NCI-H748 (cell line): ENCODE results near the gene PHACTR1.

Experiments used
- DNase-seq: peaks from one replicate; lab custom pipeline; 2025; ENCODE audit not compliant: unreplicated experiment; lab: John Stamatoyannopoulos, UW

Gene PHACTR1

GRCh38 chr6:13180538-13180937 lies 464.0 kb downstream of the PHACTR1 start:
- no peak for DNase-seq

- no peak for DNase-seq
These were observed 464.8 kb downstream of the PHACTR1 start for GRCh38 chr6:13181393-13181792.

- no peak for DNase-seq
These were observed 467.0 kb downstream of the PHACTR1 start for GRCh38 chr6:13183415-13184088.

- no peak for DNase-seq
These were observed 467.5 kb downstream of the PHACTR1 start for GRCh38 chr6:13184089-13184468.

- peak; percentile 29 for DNase-seq
These were observed 468.0 kb downstream of the PHACTR1 start for GRCh38 chr6:13184547-13184946.

- DNase-seq, result peak; percentile 24
These were observed 470.3 kb downstream of the PHACTR1 start for GRCh38 chr6:13186861-13187260.

GRCh38 chr6:13187692-13188091 lies 471.1 kb downstream of the PHACTR1 start:
- no peak for DNase-seq

- no peak for DNase-seq
These were observed 471.7 kb downstream of the PHACTR1 start for GRCh38 chr6:13188306-13188705.

- DNase-seq, result no peak
These were observed 473.1 kb downstream of the PHACTR1 start for GRCh38 chr6:13189710-13190109.

- DNase-seq, result no peak
These were observed 473.8 kb downstream of the PHACTR1 start for GRCh38 chr6:13190376-13190775.

- DNase-seq, result no peak
These were observed 474.9 kb downstream of the PHACTR1 start for GRCh38 chr6:13191461-13191860.

- DNase-seq, result no peak
These were observed 478.3 kb downstream of the PHACTR1 start for GRCh38 chr6:13194852-13195251.

- DNase-seq, result no peak
These were observed 479.2 kb downstream of the PHACTR1 start for GRCh38 chr6:13195803-13196202.

GRCh38 chr6:13198168-13198567 lies 481.6 kb downstream of the PHACTR1 start:
- no peak for DNase-seq

GRCh38 chr6:13201336-13201735 lies 484.8 kb downstream of the PHACTR1 start:
- DNase-seq, result no peak

- DNase-seq, result no peak
These were observed 486.6 kb downstream of the PHACTR1 start for GRCh38 chr6:13203145-13203544.

- DNase-seq, result no peak
These were observed 488.5 kb downstream of the PHACTR1 start for GRCh38 chr6:13205106-13205505.

GRCh38 chr6:13212096-13212495 lies 495.5 kb downstream of the PHACTR1 start:
- no peak for DNase-seq

GRCh38 chr6:13212538-13212937 lies 496.0 kb downstream of the PHACTR1 start:
- DNase-seq, result no peak

GRCh38 chr6:13215390-13215789 lies 498.8 kb downstream of the PHACTR1 start:
- DNase-seq, result no peak

GRCh38 chr6:13216236-13217014 lies 499.9 kb downstream of the PHACTR1 start:
- DNase-seq, result no peak

GRCh38 chr6:13217206-13217905 lies 500.8 kb downstream of the PHACTR1 start:
- DNase-seq, result no peak
